GM19463 (cell line): ENCODE measurements around the gene PRKAB2.
A peak's percentile ranks its signal among the peaks of the same experiment; 100 is the strongest.
"Not testable (repeated sequence)": the region's sequence is repeated elsewhere in the genome, so short reads cannot be mapped to it uniquely, and the experiment has no call there.

Source experiments
- ATAC-seq: cut with Tn5 transposase; IDR thresholded peaks from one replicate; pipeline ENCODE4 v1.9.1; 2021; ENCODE audit warnings: mild to moderate bottlenecking, moderate library complexity; ENCODE audit not compliant: unreplicated experiment

PRKAB2 gene, protein sequence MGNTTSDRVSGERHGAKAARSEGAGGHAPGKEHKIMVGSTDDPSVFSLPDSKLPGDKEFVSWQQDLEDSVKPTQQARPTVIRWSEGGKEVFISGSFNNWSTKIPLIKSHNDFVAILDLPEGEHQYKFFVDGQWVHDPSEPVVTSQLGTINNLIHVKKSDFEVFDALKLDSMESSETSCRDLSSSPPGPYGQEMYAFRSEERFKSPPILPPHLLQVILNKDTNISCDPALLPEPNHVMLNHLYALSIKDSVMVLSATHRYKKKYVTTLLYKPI

DNA sequence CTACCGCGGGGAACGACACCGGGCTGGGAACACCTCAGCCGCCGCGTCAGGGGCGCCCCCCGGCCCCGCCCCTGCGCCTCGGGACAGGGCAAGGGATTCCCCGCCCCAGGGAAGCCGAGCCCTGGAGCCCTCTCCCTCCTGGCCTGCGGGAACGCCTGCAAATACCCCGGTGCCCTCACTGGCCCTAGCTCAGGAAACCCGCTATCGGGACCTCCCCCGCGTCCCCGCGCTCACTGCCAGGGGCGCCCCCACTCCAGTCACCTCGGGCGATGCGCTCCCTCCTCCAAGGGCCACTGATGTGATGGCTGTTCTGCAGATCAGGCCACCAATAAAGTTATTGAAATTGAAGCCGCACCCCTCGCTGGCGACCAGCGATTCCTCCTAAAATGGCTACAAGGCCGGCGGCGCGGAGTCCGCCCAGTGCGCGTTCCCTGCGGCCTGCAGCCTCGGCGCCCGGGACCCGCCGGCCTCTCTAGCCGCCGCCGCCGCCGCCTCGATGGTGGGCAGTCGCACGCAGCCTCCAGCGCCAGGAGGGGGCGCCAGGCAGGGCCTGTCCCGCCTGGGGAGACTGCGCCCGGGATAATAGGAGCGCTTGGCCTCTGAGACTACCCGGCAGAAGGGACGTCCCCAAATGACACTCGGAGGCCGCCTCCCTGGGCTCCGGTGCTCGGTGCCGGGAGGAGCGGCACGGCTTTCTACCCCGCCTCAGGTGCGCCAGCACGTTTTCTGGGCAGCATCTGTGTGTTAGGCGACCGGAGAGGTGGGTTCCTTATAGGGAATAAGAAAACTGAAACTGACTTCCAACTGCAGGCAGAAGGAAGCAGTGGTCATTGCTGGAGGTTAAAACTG lies at the start of gene PRKAB2:
Gene PRKAB2, minus strand, starts transcription at position 303 of the 849 bp plus-strand sequence. CDS start 326 bp downstream, outside the sequence.
- peak; percentile 86 for ATAC-seq

DNA sequence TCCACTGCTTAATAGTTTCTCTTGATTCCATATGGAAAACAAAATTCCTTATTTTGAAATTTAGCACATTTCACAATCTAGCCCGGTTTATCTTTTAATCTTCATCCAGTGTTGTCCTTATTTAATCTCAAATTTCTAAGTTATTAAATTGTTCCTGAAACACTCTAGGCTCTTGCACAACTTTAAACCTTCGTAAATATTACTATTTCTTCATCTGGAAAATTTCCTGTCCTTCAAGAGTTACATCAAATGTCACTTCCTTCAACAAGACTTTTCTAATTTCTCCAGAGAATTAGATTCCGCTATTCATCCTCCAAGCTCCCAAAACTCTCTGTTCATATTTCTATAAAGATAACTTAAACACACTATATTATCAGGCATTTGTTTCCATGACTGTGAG lies 46.3 kb upstream of the PRKAB2 start:
- no peak for ATAC-seq

DNA sequence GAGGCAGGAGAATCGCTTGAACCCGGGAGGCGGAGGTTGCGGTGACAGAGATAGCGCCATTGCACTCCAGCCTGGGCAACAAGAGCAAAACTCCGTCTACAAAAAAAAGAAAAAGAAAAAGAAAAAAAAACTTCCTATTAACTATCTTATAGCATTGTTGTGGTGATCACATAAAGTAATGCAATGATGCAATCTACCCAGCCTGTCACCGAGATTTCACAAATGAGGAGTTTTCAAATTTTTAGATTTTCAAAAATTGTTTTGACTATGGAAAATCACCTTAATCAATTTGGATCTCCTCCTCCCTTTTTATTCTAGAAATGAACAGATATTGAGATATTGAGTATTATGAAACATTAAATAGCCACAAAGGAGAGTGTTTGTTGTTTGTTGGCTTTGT lies 44.9 kb upstream of the PRKAB2 start:
- ATAC-seq = no peak

DNA sequence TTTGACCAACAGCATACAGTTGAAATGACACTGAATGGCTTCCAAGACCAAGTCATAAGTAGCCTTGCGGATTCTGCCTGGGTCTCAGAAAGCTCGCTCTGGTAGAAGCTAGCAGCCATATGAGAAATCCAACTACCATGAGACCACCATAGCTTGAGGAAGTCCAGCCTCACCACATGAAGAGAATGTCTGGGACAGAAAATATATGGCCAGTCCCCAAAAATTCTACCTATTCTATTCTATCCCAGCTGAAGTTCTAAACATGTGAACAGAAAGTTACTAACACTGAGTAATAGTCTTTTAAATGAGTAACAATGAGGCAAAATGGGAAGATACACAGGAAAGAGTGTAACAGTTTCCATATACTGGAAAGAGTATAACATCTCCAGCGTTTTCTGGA lies 43.9 kb upstream of the PRKAB2 start:
- ATAC-seq = no peak

GRCh38 chr1:147215540-147215916 lies 43.3 kb upstream of the PRKAB2 start:
- ATAC-seq = no peak

GRCh38 chr1:147214842-147215539 lies 42.7 kb upstream of the PRKAB2 start:
- ATAC-seq = no peak

DNA sequence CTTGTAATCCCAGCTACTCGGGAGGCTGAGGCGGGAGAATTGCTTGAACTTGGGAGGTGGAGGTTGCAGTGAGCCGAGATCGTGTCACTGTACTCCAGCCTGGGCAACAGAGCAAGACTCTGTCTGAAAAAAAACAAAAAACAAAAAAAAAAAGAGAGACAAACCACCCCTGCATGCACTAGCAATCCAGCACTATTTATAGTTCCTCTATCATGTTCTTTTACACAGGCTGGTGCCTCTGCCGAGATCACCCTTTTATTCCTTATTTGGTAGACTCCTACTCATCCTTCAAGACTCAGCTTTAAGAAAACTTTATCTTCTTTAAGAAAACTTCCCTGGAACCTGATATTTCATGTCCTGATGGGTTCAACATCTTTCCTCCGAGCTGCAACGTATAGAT lies 42.1 kb upstream of the PRKAB2 start:
- no peak for ATAC-seq

DNA sequence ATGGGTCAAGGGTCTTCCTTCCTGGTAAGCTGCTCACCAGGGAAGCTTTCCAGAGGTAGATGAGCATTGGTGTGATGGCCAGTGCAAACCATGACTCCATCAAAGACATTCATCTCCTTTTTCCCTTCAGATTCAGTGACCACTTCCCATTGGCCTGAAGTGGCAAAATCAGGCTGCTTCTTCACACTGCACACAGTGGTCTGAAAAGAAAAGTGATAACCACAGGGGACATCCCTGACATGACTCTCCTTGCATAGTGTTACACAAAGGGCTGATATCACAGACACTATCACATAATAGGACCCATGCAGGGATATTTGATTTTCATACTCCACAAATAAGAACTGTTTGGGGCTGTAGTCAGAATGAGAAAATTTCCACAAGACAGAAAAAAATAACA lies 41.0 kb upstream of the PRKAB2 start:
- ATAC-seq = no peak

DNA sequence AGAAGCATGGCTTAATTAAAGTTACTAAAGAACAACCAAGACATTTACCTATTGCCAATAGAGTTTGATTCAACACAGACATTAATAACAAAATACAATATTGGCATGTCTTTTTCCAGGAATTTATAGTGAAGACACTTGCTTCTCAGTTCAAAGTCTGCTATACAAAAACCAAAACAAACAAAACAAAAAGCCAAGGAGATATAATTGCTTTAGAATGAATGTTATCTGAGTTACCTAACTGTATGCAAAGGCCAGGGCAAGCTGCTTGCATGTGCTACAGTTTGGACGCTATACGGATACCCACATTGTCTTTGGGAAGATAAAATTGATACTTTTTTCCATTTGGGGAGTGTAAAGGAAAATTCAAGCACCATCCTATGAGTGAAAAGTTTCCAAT lies 39.3 kb upstream of the PRKAB2 start:
- no peak for ATAC-seq

DNA sequence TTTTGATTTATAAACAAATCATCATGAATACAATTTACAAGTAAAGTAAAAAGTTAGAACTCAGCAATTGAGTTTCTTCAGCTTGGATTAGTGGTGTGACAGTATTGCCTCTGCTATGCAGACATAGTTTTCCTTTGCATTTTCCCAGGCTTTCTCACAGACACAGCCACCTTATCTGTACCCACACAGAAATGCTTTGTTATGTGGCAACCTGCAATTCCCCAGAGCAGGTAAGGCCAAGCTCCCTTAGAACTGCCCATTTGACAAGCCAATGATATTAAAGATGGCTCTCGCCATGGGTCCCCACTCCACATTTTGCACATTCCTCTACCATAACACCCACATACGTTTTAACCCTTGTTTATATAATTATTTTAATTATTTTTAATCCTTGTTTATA lies 38.7 kb upstream of the PRKAB2 start:
- ATAC-seq = no peak

DNA sequence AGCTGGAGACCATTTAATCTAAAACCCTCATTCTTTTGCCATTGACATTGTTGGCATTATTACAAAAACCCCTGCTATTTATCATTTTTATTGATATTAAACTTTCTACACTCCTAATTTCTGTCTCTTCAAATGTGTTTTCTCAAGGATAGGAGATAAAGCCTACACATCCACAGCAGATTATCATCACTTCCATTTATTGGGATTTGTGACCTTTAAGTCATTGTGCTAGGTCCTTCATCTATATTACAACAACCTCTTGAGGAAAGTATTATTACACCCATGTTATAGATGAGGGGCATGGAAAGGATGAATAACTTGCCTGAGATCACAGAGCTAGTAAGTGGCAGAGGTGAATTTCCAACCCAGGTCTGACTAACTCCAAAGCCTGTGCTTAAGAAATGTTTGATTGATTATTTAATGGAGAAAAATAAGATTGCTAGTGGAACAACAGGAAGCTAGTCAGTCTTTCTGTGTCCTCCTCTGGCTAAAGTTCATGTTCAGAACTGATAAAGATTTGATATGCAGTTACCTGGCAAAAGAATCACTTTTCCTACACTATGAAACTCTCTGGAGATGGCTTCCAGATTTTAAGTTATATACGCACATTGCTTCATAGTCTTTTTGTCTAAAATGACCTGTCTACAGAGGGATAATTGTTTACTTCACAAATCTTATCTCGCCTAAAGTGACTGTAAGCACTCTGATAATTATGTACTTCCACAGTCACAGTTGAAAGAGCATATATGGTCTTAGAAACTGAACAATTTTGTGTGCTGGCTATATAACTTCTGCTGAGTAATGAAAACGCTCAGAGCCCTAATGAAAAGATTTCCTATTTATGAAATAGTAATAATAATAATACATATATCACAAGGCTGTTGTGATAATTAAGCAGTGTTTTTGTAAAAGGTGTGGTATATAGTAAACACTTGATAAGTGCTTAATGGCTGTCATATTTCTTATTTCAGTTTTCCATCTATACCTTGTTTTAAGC lies 37.9 kb upstream of the PRKAB2 start:
- no peak for ATAC-seq

DNA sequence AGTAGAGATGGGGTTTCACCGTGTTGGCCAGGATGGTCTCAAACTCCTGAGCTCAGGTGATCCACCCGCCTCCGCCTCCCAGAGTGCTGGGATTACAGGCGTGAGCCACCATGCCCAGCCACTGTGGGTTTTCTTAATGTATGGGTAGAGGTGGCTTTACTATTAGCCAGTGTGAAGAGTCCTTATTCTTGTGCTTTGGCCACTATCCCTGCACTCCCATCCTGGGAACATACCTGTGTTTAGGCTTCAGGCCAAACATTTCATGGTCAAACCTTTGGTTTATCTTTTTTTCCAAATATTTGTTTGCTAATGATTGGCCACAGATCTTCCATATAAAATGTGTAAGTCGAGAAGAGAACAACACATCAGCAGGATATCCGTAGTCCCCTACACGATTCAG lies 36.3 kb upstream of the PRKAB2 start:
- no peak for ATAC-seq

DNA sequence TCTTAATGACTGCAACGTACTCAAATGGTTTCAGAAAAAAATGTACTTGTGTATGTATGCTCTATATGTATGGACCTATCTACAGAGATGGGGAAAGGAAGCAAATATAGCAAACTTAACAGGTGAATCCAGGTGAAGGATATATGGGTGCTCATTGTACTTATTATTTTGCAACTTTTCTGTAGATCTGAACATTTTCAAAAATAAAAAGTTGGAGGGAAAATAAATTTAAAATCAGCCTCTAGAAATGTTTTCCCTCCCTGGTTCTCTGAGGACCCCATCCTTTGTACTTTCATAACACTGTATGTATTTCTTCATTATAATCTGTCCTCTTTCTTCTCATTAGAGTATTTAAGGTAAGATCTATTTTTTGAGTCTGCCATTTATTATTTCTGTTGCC lies 34.9 kb upstream of the PRKAB2 start:
- ATAC-seq = no peak

- no peak for ATAC-seq
These were observed 31.8 kb upstream of the PRKAB2 start for GRCh38 chr1:147204080-147204479.

DNA sequence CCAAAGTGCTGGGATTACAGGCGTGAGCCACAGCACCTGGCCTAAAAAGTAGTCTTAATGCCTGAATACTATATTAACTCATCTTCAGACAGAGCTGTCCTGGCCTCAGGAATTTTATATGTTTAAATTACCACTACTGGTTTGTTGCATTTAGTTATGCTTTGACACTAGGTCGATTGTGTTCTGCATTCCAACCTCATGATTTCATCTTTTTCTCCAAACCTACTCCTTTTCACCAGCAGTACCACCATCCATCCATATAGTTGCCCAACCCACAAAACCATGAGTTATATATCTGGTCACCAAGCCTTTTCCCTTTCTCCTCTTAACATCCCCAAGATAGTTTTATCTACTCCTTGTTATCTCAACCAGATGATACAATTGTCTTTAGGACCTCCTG lies 30.3 kb upstream of the PRKAB2 start:
- ATAC-seq = no peak

- ATAC-seq = no peak
These were observed 29.5 kb upstream of the PRKAB2 start for GRCh38 chr1:147201786-147202185.

GRCh38 chr1:147201276-147201675 lies 29.0 kb upstream of the PRKAB2 start:
- no peak for ATAC-seq

- ATAC-seq = not testable (repeated sequence)
These were observed 25.1 kb upstream of the PRKAB2 start for GRCh38 chr1:147197324-147197723.

DNA sequence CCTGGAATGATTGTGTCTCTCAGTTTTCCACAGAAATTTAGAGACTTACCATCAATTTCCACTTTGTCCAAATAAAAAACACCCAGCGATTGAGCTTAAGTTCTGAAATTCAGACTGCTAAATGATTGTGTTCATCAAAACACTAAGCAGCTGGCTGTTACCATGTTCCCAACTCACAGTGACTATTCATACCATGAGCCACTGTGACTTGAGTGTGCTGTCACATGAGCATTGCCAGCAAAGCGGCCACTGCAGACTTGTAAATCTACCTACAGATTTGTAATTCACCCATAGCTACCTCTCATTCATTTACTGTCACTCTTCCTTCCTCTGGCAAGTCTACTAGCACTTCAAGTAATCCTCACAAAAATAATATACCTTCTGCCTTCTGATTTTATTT lies 17.2 kb upstream of the PRKAB2 start:
- no peak for ATAC-seq

DNA sequence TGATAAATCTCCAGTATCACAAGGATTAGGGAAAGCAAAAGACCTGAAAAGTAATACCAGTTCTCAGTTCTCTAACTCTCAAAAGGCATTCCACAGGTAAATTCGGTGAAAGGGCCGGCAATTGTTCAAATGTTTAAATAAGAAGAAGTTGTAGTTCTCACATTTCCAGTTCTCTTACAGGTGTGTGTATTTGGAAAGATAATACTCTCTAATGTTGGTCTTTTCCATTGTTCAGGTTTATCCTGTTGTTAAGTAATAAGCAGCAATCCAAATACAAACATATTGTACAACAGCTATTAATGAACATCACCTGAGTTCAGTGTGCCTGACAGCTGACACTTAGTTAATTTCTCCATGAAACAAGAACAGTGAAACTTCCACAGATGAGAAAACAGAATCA lies 13.2 kb upstream of the PRKAB2 start:
- ATAC-seq = no peak
